WTC11 (cell line): ENCODE results near the gene ASPHD2.

Experiments used
- CBFB ChIP-seq: sonication (generic); formaldehyde crosslinking; IDR thresholded peaks from 2 replicates; pipeline ENCODE4 v1.8.1; 2022; ENCODE audit warnings: mild to moderate bottlenecking, low read depth, missing genetic modification reagents
- CREB1 ChIP-seq: sonication (generic); formaldehyde crosslinking; IDR thresholded peaks from 2 replicates; pipeline ENCODE4 v1.8.0; 2023; ENCODE audit warnings: mild to moderate bottlenecking, missing genetic modification reagents
- NR2C2 ChIP-seq: sonication (generic); formaldehyde crosslinking; IDR thresholded peaks from 2 replicates; pipeline ENCODE4 v1.8.0; 2022; ENCODE audit warnings: mild to moderate bottlenecking, missing genetic modification reagents
- ZNF263 ChIP-seq: sonication (generic); formaldehyde crosslinking; IDR thresholded peaks from 2 replicates; pipeline ENCODE4 v1.8.1; 2022; ENCODE audit warnings: low read depth, mild to moderate bottlenecking, moderate library complexity, missing genetic modification reagents
- ZNF317 ChIP-seq: sonication (generic); formaldehyde crosslinking; IDR thresholded peaks from 2 replicates; pipeline ENCODE4 v1.8.1; 2023; ENCODE audit warnings: low read depth, mild to moderate bottlenecking, moderate library complexity, missing genetic modification reagents, borderline replicate concordance
- ZNF423 ChIP-seq: fragments of 250-450 bp; sonication (Bioruptor Pico); IDR thresholded peaks from 2 replicates; pipeline ENCODE4 v2.1.2; 2022; ENCODE audit warnings: mild to moderate bottlenecking, moderate library complexity
- TF ChIP-seq, protein P1 (sequence below): fragments of 200-600 bp; IDR thresholded peaks from 2 replicates; pipeline ENCODE4 v1.8.0; 2022; ENCODE audit warnings: antibody characterized with exemption
- TF ChIP-seq, protein P2 (sequence below): sonication (generic); formaldehyde crosslinking; IDR thresholded peaks from 2 replicates; pipeline ENCODE4 v1.8.1; 2022; ENCODE audit warnings: missing genetic modification reagents, borderline replicate concordance
- TF ChIP-seq, protein P3 (sequence below): sonication (generic); formaldehyde crosslinking; IDR thresholded peaks from 2 replicates; pipeline ENCODE4 v1.8.0; 2022; ENCODE audit warnings: mild to moderate bottlenecking, missing genetic modification reagents
- TF ChIP-seq, protein P4 (sequence below): sonication (generic); formaldehyde crosslinking; IDR thresholded peaks from 2 replicates; pipeline ENCODE4 v1.8.1; 2022; ENCODE audit warnings: low read depth, missing genetic modification reagents, borderline replicate concordance

DNA sequence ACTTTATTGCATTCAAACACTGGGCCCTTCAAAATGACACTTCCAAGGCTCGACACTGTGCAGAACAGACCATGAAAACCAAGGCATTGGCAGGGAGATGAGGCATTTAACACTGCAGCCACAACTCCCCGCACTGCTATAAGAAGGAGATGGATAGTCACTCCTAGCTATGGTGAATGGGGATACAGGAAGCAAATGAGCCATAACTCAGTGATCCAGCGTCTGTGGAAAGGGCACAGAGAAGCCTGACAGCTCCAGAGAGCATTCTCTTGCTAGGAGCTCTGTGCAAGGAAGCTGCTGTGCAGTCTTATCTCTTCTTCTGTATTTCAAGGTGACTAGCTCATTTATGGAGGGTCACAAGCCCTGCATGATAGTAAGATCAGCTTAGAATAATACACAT lies 33.6 kb downstream of the ASPHD2 start:
- TF ChIP-seq ZNF263 (no peak), CREB1 (CRISPR knock-in tag) (no peak), ZNF423 (no peak), NR2C2 (CRISPR knock-in tag) (no peak), CBFB (no peak), ZNF317 (no peak)
- TF ChIP-seq, protein P1, sequence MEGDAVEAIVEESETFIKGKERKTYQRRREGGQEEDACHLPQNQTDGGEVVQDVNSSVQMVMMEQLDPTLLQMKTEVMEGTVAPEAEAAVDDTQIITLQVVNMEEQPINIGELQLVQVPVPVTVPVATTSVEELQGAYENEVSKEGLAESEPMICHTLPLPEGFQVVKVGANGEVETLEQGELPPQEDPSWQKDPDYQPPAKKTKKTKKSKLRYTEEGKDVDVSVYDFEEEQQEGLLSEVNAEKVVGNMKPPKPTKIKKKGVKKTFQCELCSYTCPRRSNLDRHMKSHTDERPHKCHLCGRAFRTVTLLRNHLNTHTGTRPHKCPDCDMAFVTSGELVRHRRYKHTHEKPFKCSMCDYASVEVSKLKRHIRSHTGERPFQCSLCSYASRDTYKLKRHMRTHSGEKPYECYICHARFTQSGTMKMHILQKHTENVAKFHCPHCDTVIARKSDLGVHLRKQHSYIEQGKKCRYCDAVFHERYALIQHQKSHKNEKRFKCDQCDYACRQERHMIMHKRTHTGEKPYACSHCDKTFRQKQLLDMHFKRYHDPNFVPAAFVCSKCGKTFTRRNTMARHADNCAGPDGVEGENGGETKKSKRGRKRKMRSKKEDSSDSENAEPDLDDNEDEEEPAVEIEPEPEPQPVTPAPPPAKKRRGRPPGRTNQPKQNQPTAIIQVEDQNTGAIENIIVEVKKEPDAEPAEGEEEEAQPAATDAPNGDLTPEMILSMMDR, result no peak
- TF ChIP-seq, protein P2, sequence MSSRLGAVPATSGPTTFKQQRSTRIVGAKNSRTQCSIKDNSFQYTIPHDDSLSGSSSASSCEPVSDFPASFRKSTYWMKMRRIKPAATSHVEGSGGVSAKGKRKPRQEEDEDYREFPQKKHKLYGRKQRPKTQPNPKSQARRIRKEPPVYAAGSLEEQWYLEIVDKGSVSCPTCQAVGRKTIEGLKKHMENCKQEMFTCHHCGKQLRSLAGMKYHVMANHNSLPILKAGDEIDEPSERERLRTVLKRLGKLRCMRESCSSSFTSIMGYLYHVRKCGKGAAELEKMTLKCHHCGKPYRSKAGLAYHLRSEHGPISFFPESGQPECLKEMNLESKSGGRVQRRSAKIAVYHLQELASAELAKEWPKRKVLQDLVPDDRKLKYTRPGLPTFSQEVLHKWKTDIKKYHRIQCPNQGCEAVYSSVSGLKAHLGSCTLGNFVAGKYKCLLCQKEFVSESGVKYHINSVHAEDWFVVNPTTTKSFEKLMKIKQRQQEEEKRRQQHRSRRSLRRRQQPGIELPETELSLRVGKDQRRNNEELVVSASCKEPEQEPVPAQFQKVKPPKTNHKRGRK (CRISPR knock-in tag), result no peak
- TF ChIP-seq, protein P3, sequence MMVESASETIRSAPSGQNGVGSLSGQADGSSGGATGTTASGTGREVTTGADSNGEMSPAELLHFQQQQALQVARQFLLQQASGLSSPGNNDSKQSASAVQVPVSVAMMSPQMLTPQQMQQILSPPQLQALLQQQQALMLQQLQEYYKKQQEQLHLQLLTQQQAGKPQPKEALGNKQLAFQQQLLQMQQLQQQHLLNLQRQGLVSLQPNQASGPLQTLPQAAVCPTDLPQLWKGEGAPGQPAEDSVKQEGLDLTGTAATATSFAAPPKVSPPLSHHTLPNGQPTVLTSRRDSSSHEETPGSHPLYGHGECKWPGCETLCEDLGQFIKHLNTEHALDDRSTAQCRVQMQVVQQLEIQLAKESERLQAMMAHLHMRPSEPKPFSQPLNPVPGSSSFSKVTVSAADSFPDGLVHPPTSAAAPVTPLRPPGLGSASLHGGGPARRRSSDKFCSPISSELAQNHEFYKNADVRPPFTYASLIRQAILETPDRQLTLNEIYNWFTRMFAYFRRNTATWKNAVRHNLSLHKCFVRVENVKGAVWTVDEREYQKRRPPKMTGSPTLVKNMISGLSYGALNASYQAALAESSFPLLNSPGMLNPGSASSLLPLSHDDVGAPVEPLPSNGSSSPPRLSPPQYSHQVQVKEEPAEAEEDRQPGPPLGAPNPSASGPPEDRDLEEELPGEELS (CRISPR knock-in tag), result no peak
- TF ChIP-seq, protein P4, sequence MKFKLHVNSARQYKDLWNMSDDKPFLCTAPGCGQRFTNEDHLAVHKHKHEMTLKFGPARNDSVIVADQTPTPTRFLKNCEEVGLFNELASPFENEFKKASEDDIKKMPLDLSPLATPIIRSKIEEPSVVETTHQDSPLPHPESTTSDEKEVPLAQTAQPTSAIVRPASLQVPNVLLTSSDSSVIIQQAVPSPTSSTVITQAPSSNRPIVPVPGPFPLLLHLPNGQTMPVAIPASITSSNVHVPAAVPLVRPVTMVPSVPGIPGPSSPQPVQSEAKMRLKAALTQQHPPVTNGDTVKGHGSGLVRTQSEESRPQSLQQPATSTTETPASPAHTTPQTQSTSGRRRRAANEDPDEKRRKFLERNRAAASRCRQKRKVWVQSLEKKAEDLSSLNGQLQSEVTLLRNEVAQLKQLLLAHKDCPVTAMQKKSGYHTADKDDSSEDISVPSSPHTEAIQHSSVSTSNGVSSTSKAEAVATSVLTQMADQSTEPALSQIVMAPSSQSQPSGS (CRISPR knock-in tag), result no peak
